Gastroesophageal sphincter (tissue), 3 donors: Measurements from ENCODE around the gene PIAS4.

Experiments used
- EP300 ChIP-seq: sonication (generic); formaldehyde crosslinking; IDR thresholded peaks from one replicate; pipeline ENCODE4 v1.6.1; 2017; ENCODE audit warnings: antibody characterized with exemption, mild to moderate bottlenecking
- POLR2A ChIP-seq, 2 donors: fragments of 450-650 bp; IDR thresholded peaks; one replicate each; pipeline ENCODE4 v1.6.1; 2017; ENCODE audit warnings: antibody characterized with exemption in 2 of 2, mild to moderate bottlenecking in 2 of 2, moderate library complexity in 1 of 2
- TF ChIP-seq, protein P1 (sequence below), 4 experiments: fragments of 200-600 bp in 2 of 4; fragments of 450-650 bp in 2 of 4; sonication (generic) in 1 of 4; IDR thresholded peaks; one replicate each; pipeline ENCODE4 v1.5.1; 2017 to 2019; ENCODE audit warnings: antibody characterized with exemption in 4 of 4, mild to moderate bottlenecking in 2 of 4, moderate library complexity in 2 of 4

- TF ChIP-seq, protein P1, sequence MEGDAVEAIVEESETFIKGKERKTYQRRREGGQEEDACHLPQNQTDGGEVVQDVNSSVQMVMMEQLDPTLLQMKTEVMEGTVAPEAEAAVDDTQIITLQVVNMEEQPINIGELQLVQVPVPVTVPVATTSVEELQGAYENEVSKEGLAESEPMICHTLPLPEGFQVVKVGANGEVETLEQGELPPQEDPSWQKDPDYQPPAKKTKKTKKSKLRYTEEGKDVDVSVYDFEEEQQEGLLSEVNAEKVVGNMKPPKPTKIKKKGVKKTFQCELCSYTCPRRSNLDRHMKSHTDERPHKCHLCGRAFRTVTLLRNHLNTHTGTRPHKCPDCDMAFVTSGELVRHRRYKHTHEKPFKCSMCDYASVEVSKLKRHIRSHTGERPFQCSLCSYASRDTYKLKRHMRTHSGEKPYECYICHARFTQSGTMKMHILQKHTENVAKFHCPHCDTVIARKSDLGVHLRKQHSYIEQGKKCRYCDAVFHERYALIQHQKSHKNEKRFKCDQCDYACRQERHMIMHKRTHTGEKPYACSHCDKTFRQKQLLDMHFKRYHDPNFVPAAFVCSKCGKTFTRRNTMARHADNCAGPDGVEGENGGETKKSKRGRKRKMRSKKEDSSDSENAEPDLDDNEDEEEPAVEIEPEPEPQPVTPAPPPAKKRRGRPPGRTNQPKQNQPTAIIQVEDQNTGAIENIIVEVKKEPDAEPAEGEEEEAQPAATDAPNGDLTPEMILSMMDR (IDR thresholded peaks at IDR 0.05) = no peak
- TF ChIP-seq EP300 (no peak), POLR2A (IDR thresholded peaks at IDR 0.05) (no peak)
Measured at GRCh38 chr19:4029247-4029614, 21.7 kb downstream of the PIAS4 start.
